ENCODE measurements around the gene LY9. TPM values are rescaled to one million over a fixed set of nuclear protein-coding genes. Genes with fewer than 3 reads are reported as not detected.

The LY9 gene
- total RNA-seq, 2 donors from 2014 or later, result not detected

GRCh38 chr1:160836561-160836960, 40.6 kb downstream of the LY9 start:
- H3K9ac ChIP-seq (ENCODE audit: extremely low read depth, low read length, poor library complexity, severe bottlenecking), result no peak overlapping the region
- Mint-ChIP-seq H3K36me3 (ENCODE audit: low read depth) (no peaks in the 10 kb centered on the region), H3K27ac (no peak overlapping the region), H3K27me3 (ENCODE audit: insufficient read depth) (peaks cover 2% of the 10 kb centered on the region), H3K9me3 (no peaks in the 10 kb centered on the region), H3K4me1 (peaks cover 18% of the 10 kb centered on the region), H3K4me3 (no peak overlapping the region)
- no peaks in the 10 kb centered on the region for H3K27me3 ChIP-seq (ENCODE audit: control insufficient read depth, insufficient read depth, low read length, poor library complexity, severe bottlenecking)
- WGBS, 2 experiments (ENCODE audit: insufficient coverage in 1 of 2, insufficient read length in 1 of 2), result 93 to 96% methylated on average over 3 of the region's 3 CpGs
- H3K4me1 ChIP-seq (ENCODE audit: control insufficient read depth, insufficient read depth, low read length), result no peaks in the 10 kb centered on the region
- H3K36me3 ChIP-seq (ENCODE audit: control insufficient read depth, insufficient read depth, low read length), result no peaks in the 10 kb centered on the region
- no peak for TF ChIP-seq CTCF (conservative IDR thresholded peaks at IDR 0.05)
- no peak overlapping the region for H3K27ac ChIP-seq (ENCODE audit: low read depth, low read length)
- DNase-seq, result no peak
- H3K4me3 ChIP-seq (ENCODE audit: low read length), result no peak overlapping the region
- H3K9me3 ChIP-seq (ENCODE audit: control insufficient read depth, low read length), result no peaks in the 10 kb centered on the region

DNA sequence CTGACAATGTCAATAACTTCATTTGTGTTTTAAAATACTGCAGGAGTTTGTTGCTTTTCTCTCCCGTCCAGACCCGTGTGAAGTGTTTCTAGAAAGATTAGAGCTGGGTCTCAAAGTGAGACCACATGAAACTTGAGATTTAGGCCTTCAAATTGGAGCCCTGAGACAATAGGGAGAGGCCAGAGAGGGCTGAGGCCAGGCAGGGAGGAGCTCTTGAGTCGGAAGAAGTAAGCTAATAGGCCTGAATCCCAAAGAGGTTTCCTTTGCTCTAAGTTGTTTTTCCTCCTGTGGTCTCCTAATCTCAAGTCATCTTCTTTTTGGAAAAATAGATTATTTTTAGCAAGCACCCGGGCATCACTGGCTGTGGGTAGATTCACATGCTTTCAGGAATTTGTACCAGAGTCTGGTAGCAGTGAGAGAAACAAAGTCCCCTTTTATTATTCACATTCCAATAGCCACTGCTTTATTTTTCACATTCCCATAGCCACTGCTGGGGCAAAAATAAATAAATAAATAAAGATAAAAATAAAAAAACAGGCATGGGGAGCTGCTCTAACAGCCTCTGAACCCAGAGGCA, 41.1 kb downstream of the LY9 start:
- WGBS, 2 experiments (ENCODE audit: insufficient coverage in 1 of 2, insufficient read length in 1 of 2), result 79 to 89% methylated on average over 2 to 4 of the region's 4 CpGs
- H3K4me1 Mint-ChIP-seq, result peaks cover 18% of the 10 kb centered on the region
- no peaks in the 10 kb centered on the region for H3K9me3 ChIP-seq (ENCODE audit: control insufficient read depth, low read length)
- H3K4me3 ChIP-seq (ENCODE audit: low read length), result no peak overlapping the region
- DNase-seq, result no peak
- H3K9ac ChIP-seq (ENCODE audit: extremely low read depth, low read length, poor library complexity, severe bottlenecking), result no peak overlapping the region
- no peaks in the 10 kb centered on the region for H3K9me3 Mint-ChIP-seq
- H3K27ac Mint-ChIP-seq, result no peak overlapping the region
- no peak for TF ChIP-seq CTCF (conservative IDR thresholded peaks at IDR 0.05)
- H3K27me3 ChIP-seq (ENCODE audit: control insufficient read depth, insufficient read depth, low read length, poor library complexity, severe bottlenecking), result no peaks in the 10 kb centered on the region
- no peaks in the 10 kb centered on the region for H3K36me3 ChIP-seq (ENCODE audit: control insufficient read depth, insufficient read depth, low read length)
- no peak overlapping the region for H3K4me3 Mint-ChIP-seq
- H3K4me1 ChIP-seq (ENCODE audit: control insufficient read depth, insufficient read depth, low read length), result no peaks in the 10 kb centered on the region
- H3K27ac ChIP-seq (ENCODE audit: low read depth, low read length), result no peak overlapping the region
- peaks cover 2% of the 10 kb centered on the region for H3K27me3 Mint-ChIP-seq (ENCODE audit: insufficient read depth)
- no peaks in the 10 kb centered on the region for H3K36me3 Mint-ChIP-seq (ENCODE audit: low read depth)

GRCh38 chr1:160837558-160838205, 41.7 kb downstream of the LY9 start:
- TF ChIP-seq CTCF (conservative IDR thresholded peaks at IDR 0.05), result peak; percentile 27
- WGBS, 2 experiments (ENCODE audit: insufficient coverage in 1 of 2, insufficient read length in 1 of 2), result 91 to 96% methylated on average over 7 to 9 of the region's 9 CpGs
- no peaks in the 10 kb centered on the region for H3K4me1 ChIP-seq (ENCODE audit: control insufficient read depth, insufficient read depth, low read length)

More at GRCh38 chr1:160837558-160838205, 41.7 kb downstream of the LY9 start:
- Histone ChIP-seq H3K27ac (ENCODE audit: low read depth, low read length) (peak overlapping the region; percentile 42), H3K36me3 (ENCODE audit: control insufficient read depth, insufficient read depth, low read length) (no peaks in the 10 kb centered on the region), H3K9ac (ENCODE audit: extremely low read depth, low read length, poor library complexity, severe bottlenecking) (no peak overlapping the region), H3K4me3 (ENCODE audit: low read length) (no peak overlapping the region), H3K27me3 (ENCODE audit: control insufficient read depth, insufficient read depth, low read length, poor library complexity, severe bottlenecking) (no peaks in the 10 kb centered on the region), H3K9me3 (ENCODE audit: control insufficient read depth, low read length) (no peaks in the 10 kb centered on the region)
- Mint-ChIP-seq H3K27ac (no peak overlapping the region), H3K4me3 (no peak overlapping the region), H3K27me3 (ENCODE audit: insufficient read depth) (peaks cover 2% of the 10 kb centered on the region), H3K9me3 (no peaks in the 10 kb centered on the region), H3K4me1 (peaks cover 18% of the 10 kb centered on the region), H3K36me3 (ENCODE audit: low read depth) (no peaks in the 10 kb centered on the region)
- DNase-seq, result no peak

Data from endodermal cell (in vitro differentiated cells).